ENCODE results near the gene ICAM1. TPM values are rescaled to one million over a fixed set of nuclear protein-coding genes. Genes with fewer than 3 reads are reported as not detected.

Gene ICAM1
- polyA plus RNA-seq, 2 of the 4 experiments (the other 2 are of a cell fraction), result 1.2 to 1.4 TPM

GRCh38 chr19:10290876-10291553 lies 20.1 kb downstream of the ICAM1 start:
- TF ChIP-seq HOXA7 (CRISPR knock-in tag; IDR thresholded peaks at IDR 0.05), result no peak
- no peak for TF ChIP-seq NFE2L2 (conservative IDR thresholded peaks at IDR 0.05; ENCODE audit: low read length)
- peak; percentile 62 for TF ChIP-seq MAX (IDR thresholded peaks at IDR 0.05)
- TF ChIP-seq E2F6 (IDR thresholded peaks at IDR 0.05; ENCODE audit: borderline replicate concordance, low read depth), result peak; percentile 59
- CTCF ChIA-PET, result interaction anchor here (0.9 to 1.6 kb wide), 3 partner anchors 32 to 100 kb away, joined by 4 to 6 read pairs (median 5); no protein-coding TSS in a partner anchor
- 6% methylated on average over 7 of the region's 57 CpGs for WGBS (ENCODE audit: missing lambda C conversion rate)
- peak overlapping the region in 1 of 2 experiments; percentile 70; a peak in 2 of 6 replicates for H3K27ac ChIP-seq
- H3K4me3 ChIP-seq, result peak overlapping the region; percentile 52
- ATAC-seq, result peak; percentile 47 to 67; a peak in 5 of 6 replicates
- DNase-seq (ENCODE audit: low read depth in 1 of 2, low spot score in 1 of 2), result peak in 1 of 2 experiments; percentile 58
- POLR2A ChIA-PET, result no interaction called here
- peaks cover 16% of the 10 kb centered on the region for H3K4me1 ChIP-seq
- peak overlapping the region; percentile 97 for H3K4me2 ChIP-seq
- H3K9me3 ChIP-seq, result no peaks in the 10 kb centered on the region
- no peak for FAIRE-seq

- peak overlapping the region; percentile 97 for H3K4me2 ChIP-seq
- POLR2A ChIA-PET, result no interaction called here
- TF ChIP-seq REST (IDR thresholded peaks at IDR 0.05) (no peak), MAX (IDR thresholded peaks at IDR 0.05) (peak; percentile 39; the same call in 1 of the 2 replicates), CEBPB (IDR thresholded peaks at IDR 0.05) (no peak), FOXS1 (CRISPR knock-in tag; IDR thresholded peaks at IDR 0.05) (no peak), JUNB (IDR thresholded peaks at IDR 0.05) (no peak)
- peaks cover 16% of the 10 kb centered on the region for H3K4me1 ChIP-seq
- CTCF ChIA-PET, result interaction anchor here (0.9 to 1.6 kb wide), 3 partner anchors 33 to 99 kb away, joined by 4 to 6 read pairs (median 5); no protein-coding TSS in a partner anchor
- ATAC-seq (peak; percentile 1 to 14; a peak in 4 of 6 replicates), DNase-seq (ENCODE audit: low read depth in 1 of 2, low spot score in 1 of 2) (no peak), FAIRE-seq (no peak)
- 10% methylated on average over 11 of the region's 49 CpGs for WGBS (ENCODE audit: missing lambda C conversion rate)
- no peaks in the 10 kb centered on the region for H3K9me3 ChIP-seq
- peak overlapping the region in 1 of 2 experiments; percentile 70; a peak in 2 of 6 replicates for H3K27ac ChIP-seq
- H3K4me3 ChIP-seq, result peak overlapping the region; percentile 52
Measured at GRCh38 chr19:10291554-10292205, 20.8 kb downstream of the ICAM1 start.

GRCh38 chr19:10292206-10292788 lies 21.4 kb downstream of the ICAM1 start:
- ATAC-seq, result peak; percentile 10 to 41; a peak in 3 of 6 replicates

More at GRCh38 chr19:10292206-10292788, 21.4 kb downstream of the ICAM1 start:
- WGBS (ENCODE audit: missing lambda C conversion rate), result 35% methylated on average over 20 of the region's 45 CpGs
- peak overlapping the region; percentile 52 for H3K4me3 ChIP-seq
- H3K4me1 ChIP-seq, result peaks cover 16% of the 10 kb centered on the region
- CTCF ChIA-PET, result interaction anchor here (1.5 to 1.6 kb wide), 2 partner anchors 34 to 96 kb away, joined by 4 to 6 read pairs; no protein-coding TSS in a partner anchor
- POLR2A ChIA-PET, result no interaction called here
- no peak overlapping the region for H3K27ac ChIP-seq
- no peaks in the 10 kb centered on the region for H3K9me3 ChIP-seq
- DNase-seq (ENCODE audit: low read depth in 1 of 2, low spot score in 1 of 2) (peak in 1 of 2 experiments; percentile 72), FAIRE-seq (no peak)
- H3K4me2 ChIP-seq, result peak overlapping the region; percentile 97
- TF ChIP-seq USF2 (IDR thresholded peaks at IDR 0.05), result no peak
- no peak for TF ChIP-seq CHD4 (IDR thresholded peaks at IDR 0.05; ENCODE audit: borderline replicate concordance)
- no peak for TF ChIP-seq RAD21 (conservative IDR thresholded peaks at IDR 0.05 in 1 of 2, IDR thresholded peaks at IDR 0.05 in 1 of 2)
- TF ChIP-seq MAZ (IDR thresholded peaks at IDR 0.05; ENCODE audit: borderline replicate concordance, low read depth, low read length), result no peak
- TF ChIP-seq SMC3 (IDR thresholded peaks at IDR 0.05), result no peak
- TF ChIP-seq NFE2L2 (conservative IDR thresholded peaks at IDR 0.05; ENCODE audit: low read length), result no peak
- TF ChIP-seq MAFK (IDR thresholded peaks at IDR 0.05; ENCODE audit: partially characterized antibody), result no peak
- TF ChIP-seq BCL3 (IDR thresholded peaks at IDR 0.05), result no peak
- TF ChIP-seq CHD2 (IDR thresholded peaks at IDR 0.05; ENCODE audit: low read length, partially characterized antibody), result no peak
- no peak for TF ChIP-seq CBX2 (IDR thresholded peaks at IDR 0.05; ENCODE audit: borderline replicate concordance, low read depth)
- no peak for TF ChIP-seq GATA3 (IDR thresholded peaks at IDR 0.05; ENCODE audit: borderline replicate concordance)
- TF ChIP-seq SREBF2 (IDR thresholded peaks at IDR 0.05), result no peak
- no peak for TF ChIP-seq PHF8 (IDR thresholded peaks at IDR 0.05; ENCODE audit: borderline replicate concordance, low read depth)
- no peak for TF ChIP-seq HDAC2 (IDR thresholded peaks at IDR 0.05)
- no peak for TF ChIP-seq FOXS1 (CRISPR knock-in tag; IDR thresholded peaks at IDR 0.05)
- TF ChIP-seq NR3C1 (IDR thresholded peaks at IDR 0.05), result no peak
